HEK293 (cell line): ENCODE results near the gene C1QTNF1.

Source experiments
- SCRT1 ChIP-seq: fragments of 450-650 bp; formaldehyde crosslinking; IDR thresholded peaks from 2 replicates; pipeline ENCODE4 v1.5.1; 2016; ENCODE audit warnings: missing biosample characterization, missing genetic modification characterization, borderline replicate concordance
- TRIM28 ChIP-seq: IDR thresholded peaks from 2 replicates; pipeline ENCODE4 v1.6.1; 2011; ENCODE audit warnings: low read length, control low read depth, borderline replicate concordance
- ZNF24 ChIP-seq: fragments of 450-650 bp; formaldehyde crosslinking; IDR thresholded peaks from 2 replicates; pipeline ENCODE4 v1.5.1; 2016; ENCODE audit warnings: missing biosample characterization, missing genetic modification characterization
- ZNF292 ChIP-seq: fragments of 450-650 bp; formaldehyde crosslinking; IDR thresholded peaks from 2 replicates; pipeline ENCODE4 v1.5.1; 2016; ENCODE audit warnings: low read depth, missing biosample characterization, missing genetic modification characterization, borderline replicate concordance
- TF ChIP-seq, protein P1 (sequence below): fragments of 450-650 bp; formaldehyde crosslinking; IDR thresholded peaks from 2 replicates; pipeline ENCODE4 v1.5.1; 2016; ENCODE audit warnings: missing biosample characterization, missing genetic modification characterization
- TF ChIP-seq, protein P2 (sequence below): fragments of 450-650 bp; formaldehyde crosslinking; IDR thresholded peaks from 2 replicates; pipeline ENCODE4 v1.5.1; 2016; ENCODE audit warnings: missing biosample characterization, missing genetic modification characterization, low read depth
- TF ChIP-seq, protein P3 (sequence below): fragments of 450-650 bp; formaldehyde crosslinking; optimal IDR thresholded peaks from 2 replicates; pipeline ENCODE3; 2016; ENCODE audit warnings: missing biosample characterization, mild to moderate bottlenecking, missing genetic modification characterization

DNA sequence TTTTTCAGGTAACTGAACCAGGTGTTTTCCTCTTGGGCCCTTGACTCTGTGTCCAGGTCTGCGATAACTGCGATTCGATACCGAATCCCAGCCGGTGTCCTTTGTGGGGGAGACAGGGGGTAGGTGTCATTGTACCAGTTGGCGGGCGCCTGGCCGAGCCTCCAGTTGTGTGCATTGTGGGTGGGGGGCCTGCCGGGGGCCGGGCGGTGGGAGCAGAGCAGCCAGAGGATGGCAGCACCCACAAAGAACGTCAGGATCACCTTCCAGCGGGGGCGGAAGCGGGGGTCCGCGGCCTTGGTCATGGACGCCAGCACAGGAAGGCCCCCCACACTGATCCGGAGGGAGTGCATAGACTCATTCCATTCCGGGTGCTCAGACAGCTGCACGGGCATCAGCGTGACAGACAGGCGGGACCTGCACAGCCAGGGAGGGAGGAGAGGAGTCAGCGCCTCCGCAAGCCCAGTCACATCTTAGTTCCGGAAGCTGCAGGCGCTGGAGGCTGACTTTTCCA lies 26.7 kb upstream of the C1QTNF1 start:
- TF ChIP-seq, protein P1, sequence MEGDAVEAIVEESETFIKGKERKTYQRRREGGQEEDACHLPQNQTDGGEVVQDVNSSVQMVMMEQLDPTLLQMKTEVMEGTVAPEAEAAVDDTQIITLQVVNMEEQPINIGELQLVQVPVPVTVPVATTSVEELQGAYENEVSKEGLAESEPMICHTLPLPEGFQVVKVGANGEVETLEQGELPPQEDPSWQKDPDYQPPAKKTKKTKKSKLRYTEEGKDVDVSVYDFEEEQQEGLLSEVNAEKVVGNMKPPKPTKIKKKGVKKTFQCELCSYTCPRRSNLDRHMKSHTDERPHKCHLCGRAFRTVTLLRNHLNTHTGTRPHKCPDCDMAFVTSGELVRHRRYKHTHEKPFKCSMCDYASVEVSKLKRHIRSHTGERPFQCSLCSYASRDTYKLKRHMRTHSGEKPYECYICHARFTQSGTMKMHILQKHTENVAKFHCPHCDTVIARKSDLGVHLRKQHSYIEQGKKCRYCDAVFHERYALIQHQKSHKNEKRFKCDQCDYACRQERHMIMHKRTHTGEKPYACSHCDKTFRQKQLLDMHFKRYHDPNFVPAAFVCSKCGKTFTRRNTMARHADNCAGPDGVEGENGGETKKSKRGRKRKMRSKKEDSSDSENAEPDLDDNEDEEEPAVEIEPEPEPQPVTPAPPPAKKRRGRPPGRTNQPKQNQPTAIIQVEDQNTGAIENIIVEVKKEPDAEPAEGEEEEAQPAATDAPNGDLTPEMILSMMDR (tag by site-specific recombination), result no peak
- TF ChIP-seq ZNF292 (tag by site-specific recombination) (no peak), TRIM28 (no peak), ZNF24 (tag by site-specific recombination) (no peak), SCRT1 (tag by site-specific recombination) (no peak)
- TF ChIP-seq, protein P2, sequence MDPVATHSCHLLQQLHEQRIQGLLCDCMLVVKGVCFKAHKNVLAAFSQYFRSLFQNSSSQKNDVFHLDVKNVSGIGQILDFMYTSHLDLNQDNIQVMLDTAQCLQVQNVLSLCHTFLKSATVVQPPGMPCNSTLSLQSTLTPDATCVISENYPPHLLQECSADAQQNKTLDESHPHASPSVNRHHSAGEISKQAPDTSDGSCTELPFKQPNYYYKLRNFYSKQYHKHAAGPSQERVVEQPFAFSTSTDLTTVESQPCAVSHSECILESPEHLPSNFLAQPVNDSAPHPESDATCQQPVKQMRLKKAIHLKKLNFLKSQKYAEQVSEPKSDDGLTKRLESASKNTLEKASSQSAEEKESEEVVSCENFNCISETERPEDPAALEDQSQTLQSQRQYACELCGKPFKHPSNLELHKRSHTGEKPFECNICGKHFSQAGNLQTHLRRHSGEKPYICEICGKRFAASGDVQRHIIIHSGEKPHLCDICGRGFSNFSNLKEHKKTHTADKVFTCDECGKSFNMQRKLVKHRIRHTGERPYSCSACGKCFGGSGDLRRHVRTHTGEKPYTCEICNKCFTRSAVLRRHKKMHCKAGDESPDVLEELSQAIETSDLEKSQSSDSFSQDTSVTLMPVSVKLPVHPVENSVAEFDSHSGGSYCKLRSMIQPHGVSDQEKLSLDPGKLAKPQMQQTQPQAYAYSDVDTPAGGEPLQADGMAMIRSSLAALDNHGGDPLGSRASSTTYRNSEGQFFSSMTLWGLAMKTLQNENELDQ (tag by site-specific recombination), result no peak
- TF ChIP-seq, protein P3, sequence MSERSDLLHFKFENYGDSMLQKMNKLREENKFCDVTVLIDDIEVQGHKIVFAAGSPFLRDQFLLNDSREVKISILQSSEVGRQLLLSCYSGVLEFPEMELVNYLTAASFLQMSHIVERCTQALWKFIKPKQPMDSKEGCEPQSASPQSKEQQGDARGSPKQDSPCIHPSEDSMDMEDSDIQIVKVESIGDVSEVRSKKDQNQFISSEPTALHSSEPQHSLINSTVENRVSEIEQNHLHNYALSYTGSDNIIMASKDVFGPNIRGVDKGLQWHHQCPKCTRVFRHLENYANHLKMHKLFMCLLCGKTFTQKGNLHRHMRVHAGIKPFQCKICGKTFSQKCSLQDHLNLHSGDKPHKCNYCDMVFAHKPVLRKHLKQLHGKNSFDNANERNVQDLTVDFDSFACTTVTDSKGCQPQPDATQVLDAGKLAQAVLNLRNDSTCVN, result no peak
